SK-N-MC (cell line): Measurements from ENCODE around the gene PPT1.

ENCODE experiments used
- EZH2 ChIP-seq: fragments of 200-600 bp; sonication (generic); IDR thresholded peaks from one replicate; pipeline ENCODE4 v1.6.1; 2017; ENCODE audit warnings: antibody characterized with exemption
- POLR2AphosphoS5 ChIP-seq: IDR thresholded peaks from 2 replicates; pipeline ENCODE4 v1.6.1; 2012; ENCODE audit warnings: mild to moderate bottlenecking, low read depth, low read length, borderline replicate concordance

GRCh38 chr1:40079774-40080400 lies 17.2 kb downstream of the PPT1 start:
- TF ChIP-seq POLR2AphosphoS5 (no peak), EZH2 (no peak)
